Measurements from ENCODE around the gene GHDC.

DNA sequence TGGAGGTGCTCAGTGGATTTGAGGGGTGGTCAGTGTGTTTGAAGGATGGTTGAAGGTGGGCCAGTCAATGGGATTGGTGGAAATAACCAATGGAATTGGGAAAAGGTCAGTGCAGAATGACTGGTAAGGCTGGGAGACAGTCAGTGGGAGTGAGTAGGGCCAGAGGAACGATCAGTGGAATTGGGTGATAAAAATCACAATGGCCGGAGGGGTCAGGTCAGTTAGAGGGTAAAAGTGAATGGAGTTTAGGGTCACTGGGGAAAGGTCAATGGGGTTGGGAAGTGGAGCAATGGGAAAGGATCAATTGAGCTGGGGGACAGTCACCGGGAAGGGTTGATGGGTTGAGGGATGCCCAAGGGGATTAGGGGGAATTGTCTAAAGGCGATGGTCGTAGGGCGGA lies 28.5 kb downstream of the GHDC start:
- TF ChIP-seq, protein P1, sequence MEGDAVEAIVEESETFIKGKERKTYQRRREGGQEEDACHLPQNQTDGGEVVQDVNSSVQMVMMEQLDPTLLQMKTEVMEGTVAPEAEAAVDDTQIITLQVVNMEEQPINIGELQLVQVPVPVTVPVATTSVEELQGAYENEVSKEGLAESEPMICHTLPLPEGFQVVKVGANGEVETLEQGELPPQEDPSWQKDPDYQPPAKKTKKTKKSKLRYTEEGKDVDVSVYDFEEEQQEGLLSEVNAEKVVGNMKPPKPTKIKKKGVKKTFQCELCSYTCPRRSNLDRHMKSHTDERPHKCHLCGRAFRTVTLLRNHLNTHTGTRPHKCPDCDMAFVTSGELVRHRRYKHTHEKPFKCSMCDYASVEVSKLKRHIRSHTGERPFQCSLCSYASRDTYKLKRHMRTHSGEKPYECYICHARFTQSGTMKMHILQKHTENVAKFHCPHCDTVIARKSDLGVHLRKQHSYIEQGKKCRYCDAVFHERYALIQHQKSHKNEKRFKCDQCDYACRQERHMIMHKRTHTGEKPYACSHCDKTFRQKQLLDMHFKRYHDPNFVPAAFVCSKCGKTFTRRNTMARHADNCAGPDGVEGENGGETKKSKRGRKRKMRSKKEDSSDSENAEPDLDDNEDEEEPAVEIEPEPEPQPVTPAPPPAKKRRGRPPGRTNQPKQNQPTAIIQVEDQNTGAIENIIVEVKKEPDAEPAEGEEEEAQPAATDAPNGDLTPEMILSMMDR (IDR thresholded peaks at IDR 0.05): no peak
- TF ChIP-seq POLR2A (IDR thresholded peaks at IDR 0.05): no peak

All from Peyer's patch (tissue), 4 donors.